ENCODE measurements around the gene LPAR1.

DNA sequence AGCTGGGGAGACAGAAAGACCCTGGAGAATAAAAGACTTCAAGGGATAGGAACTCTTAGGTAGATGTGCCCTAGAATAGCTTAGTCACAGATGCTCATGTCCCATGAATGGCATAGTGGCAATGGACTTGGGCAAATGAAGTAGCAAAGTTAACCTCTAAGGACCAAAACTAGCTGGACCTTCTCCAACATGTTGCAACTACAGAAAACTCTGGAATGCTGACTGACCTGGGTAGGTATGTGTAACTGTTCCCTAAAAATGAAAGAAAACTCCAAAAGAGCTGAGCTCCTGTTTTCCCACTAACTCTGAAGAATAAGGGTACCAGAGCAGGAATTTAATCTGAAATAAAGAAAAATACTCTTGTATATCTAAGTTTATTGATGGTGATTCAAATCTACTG, 12.5 kb upstream of the LPAR1 start:
- TF ChIP-seq, protein P1, sequence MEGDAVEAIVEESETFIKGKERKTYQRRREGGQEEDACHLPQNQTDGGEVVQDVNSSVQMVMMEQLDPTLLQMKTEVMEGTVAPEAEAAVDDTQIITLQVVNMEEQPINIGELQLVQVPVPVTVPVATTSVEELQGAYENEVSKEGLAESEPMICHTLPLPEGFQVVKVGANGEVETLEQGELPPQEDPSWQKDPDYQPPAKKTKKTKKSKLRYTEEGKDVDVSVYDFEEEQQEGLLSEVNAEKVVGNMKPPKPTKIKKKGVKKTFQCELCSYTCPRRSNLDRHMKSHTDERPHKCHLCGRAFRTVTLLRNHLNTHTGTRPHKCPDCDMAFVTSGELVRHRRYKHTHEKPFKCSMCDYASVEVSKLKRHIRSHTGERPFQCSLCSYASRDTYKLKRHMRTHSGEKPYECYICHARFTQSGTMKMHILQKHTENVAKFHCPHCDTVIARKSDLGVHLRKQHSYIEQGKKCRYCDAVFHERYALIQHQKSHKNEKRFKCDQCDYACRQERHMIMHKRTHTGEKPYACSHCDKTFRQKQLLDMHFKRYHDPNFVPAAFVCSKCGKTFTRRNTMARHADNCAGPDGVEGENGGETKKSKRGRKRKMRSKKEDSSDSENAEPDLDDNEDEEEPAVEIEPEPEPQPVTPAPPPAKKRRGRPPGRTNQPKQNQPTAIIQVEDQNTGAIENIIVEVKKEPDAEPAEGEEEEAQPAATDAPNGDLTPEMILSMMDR (IDR thresholded peaks at IDR 0.05; ENCODE audit: insufficient read depth, low read depth, low read length): no peak
- no peak for TF ChIP-seq EZH2 (IDR thresholded peaks at IDR 0.05; ENCODE audit: insufficient read depth, low read length)

Measured in astrocyte (in vitro differentiated cells and primary cell).